Measurements from ENCODE around the gene DIS3L2.
"Not testable (repeated sequence)": the region's sequence is repeated elsewhere in the genome, so short reads cannot be mapped to it uniquely, and the experiment has no call there.

Gene DIS3L2

GRCh38 chr2:232115728-232116361, 154.3 kb downstream of the DIS3L2 start:
- not testable (repeated sequence) for DNase-seq (ENCODE audit: low read depth in 2 of 2)

DNA sequence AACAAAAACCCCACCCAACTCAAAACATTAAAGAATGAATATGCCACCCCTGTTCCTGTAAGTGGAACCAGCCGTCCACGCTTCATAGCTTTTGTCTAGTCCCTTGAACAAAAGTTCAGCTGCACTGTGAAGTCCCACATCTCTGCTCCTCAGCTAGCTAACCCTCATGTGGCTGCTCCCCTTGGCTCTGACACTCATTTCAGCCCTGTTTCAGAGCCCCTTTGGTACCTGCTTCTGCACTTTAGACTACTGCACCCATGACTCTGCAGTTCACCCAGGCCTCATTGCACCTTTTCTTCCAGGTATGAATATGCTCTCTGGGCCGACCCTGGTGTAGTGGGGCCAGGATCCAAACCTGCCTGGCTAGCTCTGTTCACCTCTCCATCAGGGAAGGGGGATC, 155.3 kb downstream of the DIS3L2 start:
- DNase-seq (ENCODE audit: low read depth in 2 of 2) = no peak

GRCh38 chr2:232117413-232117812, 155.9 kb downstream of the DIS3L2 start:
- no peak for DNase-seq (ENCODE audit: low read depth in 2 of 2)

DNA sequence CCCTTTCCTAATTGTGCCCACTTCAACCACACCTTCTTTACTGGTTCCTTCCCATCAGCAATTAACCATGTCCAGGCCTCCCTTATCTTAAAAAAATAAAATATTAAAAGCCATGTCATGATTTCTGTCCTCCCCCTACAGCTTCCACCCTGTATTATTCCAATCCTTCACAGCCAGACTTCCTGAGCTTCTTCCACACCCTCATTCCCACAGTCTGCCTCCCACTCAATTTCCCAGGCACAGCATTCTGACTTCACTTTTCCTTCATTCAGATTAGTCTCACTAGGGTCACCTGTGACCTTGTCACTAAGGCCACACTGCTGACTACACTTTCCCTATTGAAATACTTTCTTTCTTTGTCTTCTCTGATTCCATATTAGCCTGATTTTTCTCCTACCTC, 159.4 kb downstream of the DIS3L2 start:
- DNase-seq (ENCODE audit: low read depth in 2 of 2) = no peak

GRCh38 chr2:232124309-232124708, 162.8 kb downstream of the DIS3L2 start:
- no peak for DNase-seq (ENCODE audit: low read depth in 2 of 2)

GRCh38 chr2:232126301-232127099, 165.0 kb downstream of the DIS3L2 start:
- no peak for DNase-seq (ENCODE audit: low read depth in 2 of 2)

GRCh38 chr2:232129483-232129882, 168.0 kb downstream of the DIS3L2 start:
- DNase-seq (ENCODE audit: low read depth in 2 of 2) = no peak

DNA sequence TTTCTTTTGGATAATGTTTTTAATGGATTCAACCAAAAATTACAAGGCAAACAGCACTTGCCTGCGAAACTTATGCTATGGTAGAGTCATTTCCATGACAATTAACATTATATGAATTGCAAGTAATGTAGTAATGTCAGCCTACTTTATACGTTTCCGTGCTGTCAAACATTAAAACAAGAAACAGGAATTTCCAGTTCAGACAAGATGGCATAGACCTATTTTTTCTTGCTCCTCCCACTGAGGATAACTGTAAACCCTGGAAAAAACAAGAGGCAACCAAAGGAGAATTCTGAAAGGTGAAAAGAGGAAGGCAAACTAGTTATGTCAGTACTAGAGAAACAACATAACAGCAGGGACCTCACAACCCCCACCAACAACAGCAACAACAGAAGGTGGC, 170.7 kb downstream of the DIS3L2 start:
- no peak for DNase-seq (ENCODE audit: low read depth in 2 of 2)

DNA sequence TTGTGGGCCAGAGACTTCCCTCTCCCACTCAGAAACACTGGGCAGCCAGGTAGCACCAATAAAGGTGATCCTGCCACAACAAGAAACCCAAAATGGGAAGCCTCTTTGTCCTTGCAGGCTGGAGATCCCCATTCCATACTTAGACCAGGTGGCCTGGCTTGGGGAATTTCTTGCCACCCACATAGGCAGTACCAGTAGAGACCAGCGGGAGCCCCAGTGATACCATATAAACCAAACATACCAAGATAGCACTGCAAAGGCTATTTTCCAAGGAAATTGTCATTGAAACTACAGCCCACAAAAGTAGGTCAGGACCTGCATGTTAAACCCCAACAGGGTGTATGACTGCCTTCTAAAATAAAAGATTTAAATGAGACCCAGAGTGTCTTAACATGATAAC, 171.6 kb downstream of the DIS3L2 start:
- no peak for DNase-seq (ENCODE audit: low read depth in 2 of 2)

GRCh38 chr2:232134939-232135338, 173.4 kb downstream of the DIS3L2 start:
- no peak for DNase-seq (ENCODE audit: low read depth in 2 of 2)

DNA sequence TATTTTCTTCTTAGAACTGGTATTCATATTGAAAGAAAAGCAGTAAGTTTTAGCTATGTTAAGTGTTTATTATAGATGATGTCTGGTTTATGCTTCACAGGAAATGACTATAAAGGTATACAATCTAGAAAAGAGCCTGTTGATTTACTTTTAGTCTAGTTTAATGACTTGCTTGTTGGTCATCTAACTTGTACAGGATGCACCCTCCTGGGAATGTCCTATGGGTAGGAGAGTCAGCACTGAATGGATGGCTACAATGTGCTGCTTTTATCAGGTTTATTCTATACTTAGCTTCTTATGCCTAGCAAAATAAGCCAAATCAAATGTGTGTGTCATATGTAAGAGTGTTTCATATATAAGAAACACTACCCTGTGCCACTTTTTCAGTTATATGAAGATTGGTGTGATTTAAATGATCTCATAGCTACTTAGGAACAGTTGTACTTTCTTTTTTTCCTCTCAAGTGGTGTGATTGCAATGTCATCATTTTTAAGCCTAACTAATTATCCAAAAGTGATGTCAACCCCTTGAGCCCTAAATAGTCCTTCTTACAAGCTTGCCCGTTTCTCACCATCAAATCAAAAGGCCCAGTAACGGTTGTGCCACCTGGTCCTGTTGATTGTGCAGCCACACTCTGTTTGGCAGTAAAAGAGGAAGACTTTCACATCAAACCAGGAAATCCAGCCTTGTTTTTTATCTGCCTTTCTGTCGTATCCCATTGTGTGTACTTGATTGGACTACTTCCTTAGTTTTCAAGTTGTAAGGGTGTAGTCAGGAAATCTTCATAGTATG, 176.0 kb downstream of the DIS3L2 start:
- no peak for DNase-seq (ENCODE audit: low read depth in 2 of 2)

GRCh38 chr2:232138441-232138840, 176.9 kb downstream of the DIS3L2 start:
- no peak for DNase-seq (ENCODE audit: low read depth in 2 of 2)

- DNase-seq (ENCODE audit: low read depth in 2 of 2) = no peak
Observed at GRCh38 chr2:232139171-232139594, 177.7 kb downstream of the DIS3L2 start.

GRCh38 chr2:232139786-232140562, 178.5 kb downstream of the DIS3L2 start:
- no peak for DNase-seq (ENCODE audit: low read depth in 2 of 2)

DNA sequence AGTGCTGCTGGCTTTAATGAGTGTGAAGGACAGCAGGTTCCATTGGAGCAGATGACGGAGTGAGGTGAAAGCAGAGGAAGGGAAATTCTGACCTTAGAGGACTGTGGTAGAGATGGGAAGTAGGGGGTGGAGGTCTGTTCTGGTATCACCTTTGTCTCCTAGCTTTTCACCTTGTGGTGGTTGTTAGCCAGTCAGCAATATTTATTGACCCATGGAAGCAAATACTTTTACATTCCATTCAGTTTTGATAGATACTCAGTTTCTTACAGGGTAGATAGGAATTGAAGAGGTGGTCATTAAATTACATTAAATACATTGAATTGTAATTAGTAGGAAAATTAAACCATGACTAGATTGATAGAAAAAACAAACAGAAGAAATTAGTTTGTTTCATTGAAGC, 180.1 kb downstream of the DIS3L2 start:
- no peak for DNase-seq (ENCODE audit: low read depth in 2 of 2)

DNA sequence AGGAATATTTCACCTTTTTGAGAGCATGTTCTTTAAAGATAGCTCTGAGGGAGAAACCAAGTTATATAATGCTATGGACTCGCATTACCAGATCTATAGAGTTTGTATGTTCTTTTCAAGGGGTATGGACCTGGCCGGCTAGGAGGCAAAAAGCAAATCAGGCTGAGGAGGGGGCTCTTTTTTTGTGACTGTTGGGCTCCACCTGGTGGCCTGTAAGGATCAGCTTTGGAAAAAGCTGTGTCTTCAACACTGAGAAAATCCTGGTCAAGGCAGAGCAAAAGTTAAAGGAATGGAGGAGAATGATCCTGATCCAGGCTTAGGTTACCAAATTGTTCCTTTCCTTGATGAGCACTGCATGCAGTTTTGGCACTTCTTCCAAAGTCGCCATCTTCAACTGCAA, 180.5 kb downstream of the DIS3L2 start:
- DNase-seq (ENCODE audit: low read depth in 2 of 2) = peak in 1 of 2 experiments; percentile 5

- DNase-seq (ENCODE audit: low read depth in 2 of 2) = no peak
Observed at GRCh38 chr2:232142502-232142901, 181.0 kb downstream of the DIS3L2 start.

- no peak for DNase-seq (ENCODE audit: low read depth in 2 of 2)
Observed at GRCh38 chr2:232146294-232146693, 184.8 kb downstream of the DIS3L2 start.

DNA sequence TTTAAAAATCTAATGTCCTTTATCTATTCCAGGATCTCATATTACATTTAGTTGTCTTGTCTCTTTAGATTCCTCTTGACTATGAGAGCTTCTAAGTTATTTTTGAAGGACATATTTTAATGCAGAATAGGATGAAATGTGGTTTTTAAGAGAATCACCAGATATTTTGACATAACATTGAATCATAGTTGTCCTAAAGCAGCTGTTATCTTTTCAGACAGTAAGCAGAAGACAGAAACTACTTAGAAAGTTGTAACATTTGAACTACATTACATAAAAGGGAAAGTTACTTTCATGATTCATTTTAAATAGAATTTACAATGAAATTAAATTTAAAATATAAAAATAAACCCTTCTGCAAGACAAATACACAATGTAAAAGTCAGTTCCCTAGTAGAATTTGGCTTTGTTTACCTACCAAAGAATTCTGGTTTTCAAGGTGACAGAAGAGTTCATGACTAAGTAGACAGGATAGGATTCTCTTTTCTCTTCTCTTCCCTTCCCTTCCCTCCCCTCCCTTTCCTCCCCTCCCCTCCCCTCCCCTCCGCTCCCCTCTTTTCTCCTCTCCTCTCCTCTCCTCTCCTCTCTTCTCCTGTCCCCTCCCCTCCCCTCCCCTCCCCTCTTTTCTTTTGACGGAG, 186.0 kb downstream of the DIS3L2 start:
- no peak for DNase-seq (ENCODE audit: low read depth in 2 of 2)

DNA sequence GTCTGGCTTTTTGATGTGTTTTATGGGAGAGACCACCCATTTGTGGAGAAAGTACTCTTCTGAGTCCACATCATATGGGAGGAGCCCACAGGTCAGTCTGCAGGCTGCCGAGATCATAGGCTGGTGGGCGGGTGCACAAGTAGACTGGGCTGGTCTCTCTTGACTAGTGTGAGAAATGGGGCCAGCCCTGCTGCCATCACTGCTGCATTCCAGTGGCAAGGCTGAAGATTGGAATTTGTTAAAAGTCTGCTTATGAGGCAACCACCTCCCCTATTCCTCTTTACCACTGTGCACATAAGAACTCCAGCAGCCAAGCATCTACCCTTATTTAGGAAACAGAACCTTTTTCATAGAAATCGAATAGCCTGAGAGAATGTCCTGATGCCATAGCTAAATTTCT, 200.7 kb downstream of the DIS3L2 start:
- no peak for DNase-seq (ENCODE audit: low read depth in 2 of 2)

- no peak for DNase-seq (ENCODE audit: low read depth in 2 of 2)
Observed at GRCh38 chr2:232170396-232170795, 208.9 kb downstream of the DIS3L2 start.

Measured in fibroblast of skin of left quadriceps (primary cell).